Natural killer cell (primary cell): ENCODE data around the gene ATP8B2. TPM values are rescaled to one million over a fixed set of nuclear protein-coding genes. Genes with fewer than 3 reads are reported as not detected.
"Not testable (repeated sequence)": the region's sequence is repeated elsewhere in the genome, so short reads cannot be mapped to it uniquely, and the experiment has no call there.

Source experiments
- ATAC-seq, 3 donors: fragments of 150-1000 bp in 2 of 3; fragments of 200-7000 bp in 1 of 3; cut with Tn5 transposase; 1 replicate in 1 of 3; 2 replicates in 2 of 3; pipeline ENCODE4 v1.10.0; 2021; ENCODE audit warnings: mild to moderate bottlenecking in 2 of 3, moderate library complexity in 2 of 3
- DNase-seq, 2 donors: peaks; one replicate each; pipeline versions ENCODE4 v3.0.0 to v3.0.0-alpha.2; 2013 to 2021; ENCODE audit warnings: mixed read lengths in 1 of 2
- H3K27ac ChIP-seq: one replicate; pipeline ENCODE4 v1.5.1; 2013; ENCODE audit warnings: mild to moderate bottlenecking, low read length
- H3K27me3 ChIP-seq: one replicate; pipeline ENCODE4 v1.6.1; 2013; ENCODE audit warnings: low read length; ENCODE audit not compliant: control insufficient read depth, insufficient read depth
- H3K36me3 ChIP-seq: one replicate; pipeline ENCODE4 v1.6.1; 2013; ENCODE audit warnings: low read length; ENCODE audit not compliant: control insufficient read depth, insufficient read depth
- H3K4me1 ChIP-seq: one replicate; pipeline ENCODE4 v1.6.1; 2013; ENCODE audit warnings: low read length; ENCODE audit not compliant: control insufficient read depth, insufficient read depth
- H3K4me3 ChIP-seq: one replicate; pipeline ENCODE4 v1.5.1; 2013; ENCODE audit warnings: low read length
- H3K9me3 ChIP-seq: one replicate; pipeline ENCODE4 v1.6.1; 2013; ENCODE audit warnings: low read length; ENCODE audit not compliant: control insufficient read depth, insufficient read depth
- H3K27ac Mint-ChIP-seq, 2 donors: one replicate each; pipeline ENCODE4 v1.8.0; 2022; ENCODE audit warnings: mild to moderate bottlenecking in 2 of 2, mixed read lengths in 2 of 2, moderate library complexity in 1 of 2
- H3K27me3 Mint-ChIP-seq, 2 donors: one replicate each; pipeline ENCODE4 v1.8.0; 2022; ENCODE audit warnings: low read depth in 2 of 2, mixed read lengths in 2 of 2
- H3K36me3 Mint-ChIP-seq: one replicate; pipeline ENCODE4 v1.8.0; 2022; ENCODE audit warnings: mixed read lengths
- H3K4me1 Mint-ChIP-seq, 2 donors: one replicate each; pipeline ENCODE4 v1.8.0; 2022; ENCODE audit warnings: mixed read lengths in 2 of 2
- H3K4me3 Mint-ChIP-seq: one replicate; pipeline ENCODE4 v1.8.0; 2022; ENCODE audit warnings: mild to moderate bottlenecking, moderate library complexity, mixed read lengths
- H3K9me3 Mint-ChIP-seq, 2 donors: one replicate each; pipeline ENCODE4 v1.8.0; 2022; ENCODE audit warnings: mixed read lengths in 2 of 2
- CTCF ChIP-seq: fragments of 200-600 bp; IDR thresholded peaks from one replicate; pipeline ENCODE4 v1.8.0; 2022; ENCODE audit warnings: antibody characterized with exemption
- WGBS: methylation state at CpG from one replicate; pipeline ENCODE4 v1.1.7; 2013; ENCODE audit warnings: missing lambda C conversion rate; ENCODE audit not compliant: insufficient coverage; 5-methylcytosine and 5-hydroxymethylcytosine counted together
- intact Hi-C: fragments of 100-400 bp; cut with micrococcal nuclease; formaldehyde crosslinking; loops from one replicate; pipeline ENCODE4 v1.14.2; 2022
- total RNA-seq, 4 donors: library from RNA; stranded (reverse); fragments of 120-200 nt in 1 of 4; gene quantifications; one replicate each; pipeline versions ENCODE4 v1.2.3 to v1.2.4, GENCODE V29; 2013 to 2022

ATP8B2 gene
- total RNA-seq, 3 donors from 2014 or later (not counting 1 experiment from before 2014, with no cell fraction given) = 47.8 to 67.5 (median 59.3) TPM

GRCh38 chr1:154312229-154313065 is 12.9 kb upstream of the ATP8B2 start:
- H3K36me3 ChIP-seq, H3K9me3 Mint-ChIP-seq, H3K36me3 Mint-ChIP-seq, H3K27me3 Mint-ChIP-seq, H3K4me3 Mint-ChIP-seq, ATAC-seq, H3K9me3 ChIP-seq, H3K4me1 Mint-ChIP-seq, H3K27ac ChIP-seq, H3K4me1 ChIP-seq, DNase-seq, H3K4me3 ChIP-seq, H3K27ac Mint-ChIP-seq, H3K27me3 ChIP-seq, intact Hi-C loops: not testable (repeated sequence)
- 84% methylated on average over 9 of the region's 13 CpGs for WGBS

GRCh38 chr1:154313066-154313356 is 12.3 kb upstream of the ATP8B2 start:
- H3K4me1 Mint-ChIP-seq = no peaks in the 10 kb centered on the region
- H3K4me1 ChIP-seq = no peaks in the 10 kb centered on the region
- no peaks in the 10 kb centered on the region for H3K36me3 Mint-ChIP-seq
- no peak overlapping the region for H3K4me3 ChIP-seq
- peaks cover 8 to 11% of the 10 kb centered on the region in 2 donors for H3K27me3 Mint-ChIP-seq
- H3K4me3 Mint-ChIP-seq = no peak overlapping the region
- no peaks in the 10 kb centered on the region for H3K36me3 ChIP-seq
- no peak overlapping the region for H3K27ac Mint-ChIP-seq
- H3K27me3 ChIP-seq = no peaks in the 10 kb centered on the region
- H3K9me3 Mint-ChIP-seq = no peaks in the 10 kb centered on the region
- DNase-seq (no peak), ATAC-seq (no peak)
- 85% methylated on average over 10 of the region's 10 CpGs for WGBS
- TF ChIP-seq CTCF = no peak
- intact Hi-C loops = no loop called here
- H3K9me3 ChIP-seq = no peaks in the 10 kb centered on the region
- no peak overlapping the region for H3K27ac ChIP-seq

- H3K4me1 ChIP-seq, H3K4me1 Mint-ChIP-seq, H3K27me3 ChIP-seq, DNase-seq, H3K36me3 ChIP-seq, ATAC-seq, H3K27ac Mint-ChIP-seq, H3K4me3 Mint-ChIP-seq, H3K9me3 ChIP-seq, H3K4me3 ChIP-seq, H3K27ac ChIP-seq, H3K36me3 Mint-ChIP-seq, H3K9me3 Mint-ChIP-seq, intact Hi-C loops: not testable (repeated sequence)
- 80% methylated on average over 1 of the region's 3 CpGs for WGBS
- peaks cover 11 to 17% of the 10 kb centered on the region in 2 donors for H3K27me3 Mint-ChIP-seq
Measured at GRCh38 chr1:154314226-154314625, 11.1 kb upstream of the ATP8B2 start.

GRCh38 chr1:154316704-154317103 is 8.6 kb upstream of the ATP8B2 start:
- Mint-ChIP-seq H3K36me3 (no peaks in the 10 kb centered on the region), H3K9me3 (no peaks in the 10 kb centered on the region), H3K27ac (no peak overlapping the region), H3K4me3 (no peak overlapping the region), H3K4me1 (no peaks in the 10 kb centered on the region), H3K27me3 (peaks cover 13 to 25% of the 10 kb centered on the region in 2 donors)
- intact Hi-C loops = no loop called here
- WGBS = no CpG with 5 or more reads among the region's 1 CpG
- no peak overlapping the region for H3K27ac ChIP-seq
- H3K27me3 ChIP-seq = no peaks in the 10 kb centered on the region
- no peak for DNase-seq
- H3K4me1 ChIP-seq = no peaks in the 10 kb centered on the region
- H3K36me3 ChIP-seq = no peaks in the 10 kb centered on the region
- H3K4me3 ChIP-seq = no peak overlapping the region
- no peak for TF ChIP-seq CTCF
- no peaks in the 10 kb centered on the region for H3K9me3 ChIP-seq
- no peak for ATAC-seq
